Superior temporal gyrus (tissue), 1 donor: Measurements from ENCODE around the gene FABP6.

Experiments
- DNase-seq: peaks from one replicate; pipeline ENCODE4 v3.0.0-alpha.2; 2016; ENCODE audit errors: extremely low spot score

Gene FABP6

DNA sequence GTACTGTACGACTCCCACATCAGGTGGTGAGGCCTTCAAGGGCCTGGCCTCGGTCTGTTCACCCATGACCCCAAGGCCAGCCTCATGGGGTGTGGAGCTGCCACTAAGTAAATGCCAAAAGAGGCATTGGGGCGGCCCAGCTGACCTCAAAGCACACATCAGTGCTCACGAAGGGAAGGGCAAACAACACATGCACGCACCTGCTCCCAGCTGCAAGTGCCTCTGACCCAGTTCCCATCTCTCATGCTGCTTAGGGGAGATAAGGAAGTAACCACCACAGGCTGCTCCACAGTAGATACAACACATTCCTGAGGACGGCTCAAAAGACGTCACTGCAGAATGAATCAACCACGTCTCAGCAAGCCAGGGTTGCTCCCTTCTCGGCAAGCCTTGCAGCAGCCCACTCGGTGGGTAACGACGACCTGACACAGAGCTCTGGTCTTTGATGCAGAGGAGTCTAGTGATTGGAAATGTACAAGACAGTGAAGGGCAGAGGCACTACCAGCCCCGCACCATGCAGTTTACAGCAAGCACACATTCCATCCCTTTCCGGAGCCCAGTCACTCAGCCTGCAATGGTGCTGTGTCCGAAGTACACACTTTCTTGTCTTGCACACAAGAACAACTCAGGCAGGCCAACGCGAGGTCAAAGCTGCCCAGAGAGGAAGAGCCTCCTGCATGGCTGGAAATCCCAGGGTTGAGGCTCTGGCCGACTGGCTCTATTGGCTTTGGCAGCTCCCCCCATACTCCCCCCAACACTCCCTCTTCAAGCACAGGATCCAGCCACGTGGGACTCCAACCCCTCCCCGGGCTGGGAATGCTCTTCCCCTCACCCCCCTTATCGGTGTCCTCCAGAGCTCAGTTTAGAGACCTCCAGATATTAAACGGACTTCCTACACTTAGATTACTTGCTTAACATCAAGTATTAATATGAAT lies 31.8 kb downstream of the FABP6 start:
- no peak for DNase-seq

DNA sequence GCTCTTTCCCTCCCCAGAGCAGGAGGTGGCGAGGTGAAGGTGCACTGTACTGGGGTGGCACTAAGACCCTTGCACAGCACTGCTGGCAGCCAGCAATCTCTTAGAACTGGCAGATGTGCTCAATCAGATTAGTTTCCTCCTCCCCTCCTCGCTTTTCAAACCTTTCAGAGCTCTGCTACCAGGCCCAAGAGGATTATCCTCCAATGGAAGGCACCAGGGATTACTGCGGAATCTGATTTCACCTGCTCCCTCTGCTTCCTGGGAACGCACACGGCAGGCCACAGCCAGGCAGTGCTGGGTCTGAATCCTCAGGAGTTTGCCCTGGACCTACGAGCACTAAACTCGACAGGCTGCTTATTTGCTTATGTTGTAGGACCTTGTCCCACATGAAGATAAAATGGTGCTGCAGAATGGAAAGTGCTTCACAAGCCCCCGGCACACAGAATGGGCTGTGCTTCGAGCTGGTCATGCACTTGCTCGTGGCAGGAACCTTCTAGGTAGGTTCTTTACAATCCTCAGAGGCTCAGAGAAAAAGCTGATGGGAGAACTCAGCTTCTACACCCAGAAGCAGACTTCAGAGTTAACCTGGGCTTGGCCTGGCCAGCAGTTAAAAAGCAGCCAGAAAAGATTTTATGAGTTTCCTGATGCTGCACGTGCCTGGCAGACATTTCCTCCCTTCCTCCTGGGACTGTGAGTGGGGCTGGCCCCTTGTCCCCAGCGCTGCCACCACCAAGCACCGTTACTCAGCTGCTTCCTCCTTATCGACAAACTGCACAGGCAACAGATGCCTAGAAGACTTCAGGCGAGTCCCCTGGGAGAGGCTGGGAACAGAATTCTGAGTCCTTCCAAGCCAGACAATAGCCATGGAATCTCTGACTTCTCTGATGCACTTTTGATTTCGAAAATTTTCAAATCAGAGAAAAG lies 33.1 kb downstream of the FABP6 start:
- no peak for DNase-seq

- no peak for DNase-seq
Observed at GRCh38 chr5:160263326-160263855, 34.1 kb downstream of the FABP6 start.

GRCh38 chr5:160266044-160266443 lies 36.7 kb downstream of the FABP6 start:
- DNase-seq, result no peak

DNA sequence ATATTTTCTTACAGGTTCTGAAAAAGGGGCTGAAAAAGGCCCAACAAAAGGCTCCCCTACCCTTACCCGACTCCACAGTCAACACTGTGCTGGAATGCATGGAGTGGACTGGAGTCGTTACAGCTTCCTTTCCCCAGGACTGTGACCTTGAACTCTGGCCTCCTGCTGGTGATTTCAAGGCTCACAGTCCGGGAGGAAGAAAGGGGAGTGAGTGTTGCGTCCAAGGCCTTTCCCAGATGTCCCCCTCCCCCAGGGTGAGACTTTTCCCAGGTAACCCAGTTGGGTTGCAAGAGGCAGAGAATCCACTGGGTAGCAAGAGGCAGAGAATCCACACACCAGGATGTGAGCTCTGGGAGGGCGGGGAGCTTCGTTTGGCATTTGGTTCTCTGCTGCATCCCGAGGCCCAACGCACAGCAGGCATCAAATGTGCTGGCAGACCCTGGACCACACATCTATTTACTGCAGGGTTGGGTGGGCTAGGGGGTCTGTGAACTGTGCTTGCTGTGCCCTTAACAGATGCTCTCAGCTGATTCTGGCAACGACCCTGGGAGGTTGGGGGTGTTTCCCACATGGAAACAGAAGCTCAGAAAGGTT lies 37.5 kb downstream of the FABP6 start:
- DNase-seq, result no peak

DNA sequence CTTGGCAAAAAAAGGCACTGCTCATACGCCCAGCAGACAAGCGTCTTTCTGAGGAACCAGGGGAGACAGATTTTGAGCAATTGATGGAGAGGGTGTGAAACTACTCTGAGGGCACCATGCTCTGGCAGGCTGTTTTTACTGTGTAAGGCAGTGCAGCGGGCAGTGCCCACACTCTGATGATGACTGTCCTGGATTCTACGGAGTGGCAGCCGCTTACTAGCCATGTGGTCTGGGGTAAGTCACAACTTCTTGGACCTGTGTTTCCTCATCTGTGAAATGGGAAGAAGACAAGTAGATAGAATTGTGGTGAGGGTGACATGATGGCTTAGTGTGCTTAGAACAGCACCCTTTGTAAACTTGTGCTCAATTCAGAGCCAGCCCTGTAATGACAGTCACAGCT lies 38.8 kb downstream of the FABP6 start:
- no peak for DNase-seq

GRCh38 chr5:160269017-160269416 lies 39.7 kb downstream of the FABP6 start:
- peak; percentile 62 for DNase-seq

- DNase-seq, result no peak
Observed at GRCh38 chr5:160270704-160271103, 41.4 kb downstream of the FABP6 start.

GRCh38 chr5:160271396-160271795 lies 42.1 kb downstream of the FABP6 start:
- no peak for DNase-seq

- DNase-seq, result no peak
Observed at GRCh38 chr5:160271836-160272235, 42.5 kb downstream of the FABP6 start.

GRCh38 chr5:160272264-160272663 lies 43.0 kb downstream of the FABP6 start:
- no peak for DNase-seq

- no peak for DNase-seq
Observed at GRCh38 chr5:160272889-160273288, 43.6 kb downstream of the FABP6 start.

DNA sequence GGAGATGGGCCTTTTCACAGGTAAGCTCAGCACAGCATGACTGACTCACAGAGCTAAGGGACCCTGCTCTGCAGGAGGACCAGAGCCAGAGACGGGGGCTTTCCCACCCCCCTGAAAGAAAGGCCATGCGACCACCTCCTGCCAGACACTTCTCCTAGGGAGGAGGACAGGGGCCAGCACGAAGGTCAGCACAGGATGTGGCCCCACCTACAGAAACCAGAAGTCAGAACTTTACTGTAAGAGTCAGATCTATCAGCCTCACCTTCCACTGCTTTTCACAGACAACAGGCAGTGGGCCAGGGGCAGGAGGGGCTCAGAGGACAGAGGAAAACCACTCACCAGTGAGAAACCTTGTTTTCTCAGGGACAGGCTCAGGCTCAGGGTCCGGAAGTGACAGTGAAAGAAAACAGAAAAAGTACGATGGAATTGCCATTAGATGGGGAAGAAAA lies 45.2 kb downstream of the FABP6 start:
- no peak for DNase-seq

DNA sequence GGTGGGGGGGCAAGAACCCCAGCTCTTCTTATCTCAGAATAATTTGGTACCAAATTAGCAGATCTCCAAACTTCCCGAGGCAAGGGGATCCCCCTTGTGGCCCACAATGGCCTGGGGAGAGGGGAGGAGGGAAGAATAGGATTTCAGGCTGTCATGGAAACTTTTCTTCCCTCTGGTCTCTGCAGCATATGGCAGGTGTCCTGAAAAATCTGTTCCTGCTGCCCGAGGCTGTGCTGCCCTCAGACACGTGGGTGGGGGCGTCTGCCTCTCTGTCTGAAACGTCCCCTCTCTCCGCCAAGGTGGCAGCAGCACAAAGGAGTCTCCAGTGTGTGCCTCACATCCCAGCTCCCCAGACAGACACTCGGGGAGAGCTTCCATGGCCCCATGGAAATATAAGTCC lies 49.0 kb downstream of the FABP6 start:
- DNase-seq, result no peak

- DNase-seq, result no peak
Observed at GRCh38 chr5:160280384-160281095, 51.2 kb downstream of the FABP6 start.

DNA sequence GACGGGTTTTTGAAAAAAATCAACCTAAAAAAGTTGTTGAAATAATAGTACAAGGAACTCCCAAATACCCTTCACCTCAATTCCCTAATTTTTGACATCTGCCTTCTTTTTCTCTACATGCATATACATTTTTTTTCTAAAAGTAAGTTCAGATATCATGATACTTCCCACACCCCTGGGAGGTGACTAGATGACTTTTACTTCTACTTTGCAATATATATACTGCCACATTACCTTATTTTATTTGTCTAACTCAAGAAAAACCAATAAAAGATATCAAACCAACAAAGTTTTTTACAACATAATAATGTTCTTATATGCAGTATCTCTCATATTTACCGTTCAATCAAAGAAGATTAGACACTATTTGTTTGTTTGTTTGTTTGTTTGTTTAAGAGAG lies 52.0 kb downstream of the FABP6 start:
- no peak for DNase-seq

- no peak for DNase-seq
Observed at GRCh38 chr5:160284291-160284873, 55.1 kb downstream of the FABP6 start.

DNA sequence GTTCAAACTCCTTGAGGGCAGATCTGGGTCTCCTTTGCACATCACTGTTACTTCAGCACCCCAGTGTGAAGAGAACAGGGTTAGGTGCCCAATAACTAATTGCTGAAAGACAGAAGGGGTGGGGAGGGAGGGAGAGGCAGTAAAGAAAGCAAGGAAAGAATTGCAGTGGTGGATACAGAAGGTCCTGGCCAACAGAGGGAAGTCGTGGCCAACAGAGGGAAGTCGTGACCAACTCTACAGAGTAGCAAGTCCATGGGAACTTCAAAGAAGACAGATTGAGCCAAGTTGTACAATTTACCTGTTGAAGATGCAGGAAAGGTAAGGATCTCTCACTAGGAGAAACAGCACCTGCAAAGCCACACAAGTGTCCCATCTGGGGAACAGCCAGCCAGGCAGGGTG lies 56.0 kb downstream of the FABP6 start:
- DNase-seq, result no peak

GRCh38 chr5:160286947-160287346 lies 57.6 kb downstream of the FABP6 start:
- DNase-seq, result no peak

GRCh38 chr5:160287378-160288051 lies 58.2 kb downstream of the FABP6 start:
- DNase-seq, result no peak
